GM21367 (cell line): ENCODE measurements around the gene MCF2L.

ENCODE experiments used
- ATAC-seq: cut with Tn5 transposase; IDR thresholded peaks from one replicate; pipeline ENCODE4 v1.9.1; 2021; ENCODE audit not compliant: unreplicated experiment

Gene MCF2L

GRCh38 chr13:112962911-112963625, 5.9 kb upstream of the MCF2L start:
- no peak for ATAC-seq

- no peak for ATAC-seq
Measured at GRCh38 chr13:112963641-112964040, 5.4 kb upstream of the MCF2L start.

- ATAC-seq, result no peak
Measured at GRCh38 chr13:112964971-112965492, 4.0 kb upstream of the MCF2L start.

- ATAC-seq, result no peak
Measured at GRCh38 chr13:112965573-112966115, 3.4 kb upstream of the MCF2L start.

- ATAC-seq, result no peak
Measured at GRCh38 chr13:112966776-112967175, 2.2 kb upstream of the MCF2L start.

GRCh38 chr13:112967686-112968379, 1.2 kb upstream of the MCF2L start:
- no peak for ATAC-seq

- ATAC-seq, result no peak
Measured at GRCh38 chr13:112968380-112968909, 569 bp upstream of the MCF2L start.

- no peak for ATAC-seq
Measured at GRCh38 chr13:112969692-112970338, 801 bp downstream of the MCF2L start.

- no peak for ATAC-seq
Measured at GRCh38 chr13:112970552-112971287, 1.7 kb downstream of the MCF2L start.

- no peak for ATAC-seq
Measured at GRCh38 chr13:112971288-112971643, 2.3 kb downstream of the MCF2L start.

GRCh38 chr13:112972258-112972657, 3.2 kb downstream of the MCF2L start:
- no peak for ATAC-seq

GRCh38 chr13:112972867-112973576, 4.0 kb downstream of the MCF2L start:
- no peak for ATAC-seq

GRCh38 chr13:112973577-112973951, 4.5 kb downstream of the MCF2L start:
- no peak for ATAC-seq

GRCh38 chr13:112974125-112974524, 5.1 kb downstream of the MCF2L start:
- ATAC-seq, result no peak

GRCh38 chr13:112974671-112975070, 5.7 kb downstream of the MCF2L start:
- no peak for ATAC-seq

GRCh38 chr13:112975401-112975939, 6.5 kb downstream of the MCF2L start:
- no peak for ATAC-seq

GRCh38 chr13:112976526-112976925, 7.5 kb downstream of the MCF2L start:
- no peak for ATAC-seq

GRCh38 chr13:112977091-112977490, 8.1 kb downstream of the MCF2L start:
- ATAC-seq, result no peak

GRCh38 chr13:112977525-112977924, 8.5 kb downstream of the MCF2L start:
- no peak for ATAC-seq
